GM12892 (cell line): ENCODE results near the gene OR4F6.

Experiments
- POLR2A ChIP-seq: IDR thresholded peaks from 2 replicates; pipeline ENCODE4 v1.6.1; 2011; ENCODE audit warnings: low read depth, low read length, control low read depth
- POLR2AphosphoS5 ChIP-seq: IDR thresholded peaks from 2 replicates; pipeline ENCODE4 v1.6.1; 2011; ENCODE audit warnings: low read depth, low read length, control low read depth

- TF ChIP-seq POLR2A (no peak), POLR2AphosphoS5 (no peak)
These were observed 30.4 kb upstream of the OR4F6 start for GRCh38 chr15:101772921-101773320.
